Mucosa of rectum (tissue), 2 donors: ENCODE measurements around the gene MMAB.

Experiments used
- H3K27ac ChIP-seq, 2 donors: one replicate each; pipeline ENCODE4 v1.7.0; 2013; ENCODE audit warnings: inconsistent platforms in 2 of 2, low read depth in 2 of 2, low read length in 2 of 2
- H3K27me3 ChIP-seq, 2 donors: one replicate each; pipeline ENCODE4 v1.7.0; 2013; ENCODE audit warnings: low read length in 2 of 2; ENCODE audit not compliant: control insufficient read depth in 2 of 2, insufficient read depth in 2 of 2
- H3K36me3 ChIP-seq, 2 donors: one replicate each; pipeline ENCODE4 v1.7.0; 2013; ENCODE audit warnings: low read length in 2 of 2; ENCODE audit not compliant: control insufficient read depth in 2 of 2, insufficient read depth in 2 of 2
- H3K4me1 ChIP-seq, 2 donors: one replicate each; pipeline ENCODE4 v1.7.0; 2013; ENCODE audit warnings: low read length in 2 of 2, mild to moderate bottlenecking in 1 of 2; ENCODE audit not compliant: control insufficient read depth in 2 of 2, insufficient read depth in 2 of 2
- H3K4me3 ChIP-seq, 2 donors: one replicate each; pipeline ENCODE4 v1.7.0; 2013; ENCODE audit warnings: low read length in 2 of 2
- H3K9ac ChIP-seq, 2 donors: one replicate each; pipeline ENCODE4 v1.7.0; 2013; ENCODE audit warnings: low read length in 2 of 2, low read depth in 1 of 2, mild to moderate bottlenecking in 1 of 2
- H3K9me3 ChIP-seq, 2 donors: one replicate each; pipeline ENCODE4 v1.7.0; 2013; ENCODE audit warnings: low read length in 2 of 2; ENCODE audit not compliant: control insufficient read depth in 2 of 2
- donor health status: healthy.
- donor health status: Normal muscosa, but diverticular disease.

The MMAB gene

GRCh38 chr12:109587921-109588320 lies 14.6 kb upstream of the MMAB start:
- Histone ChIP-seq H3K27ac (no peak overlapping the region), H3K4me1 (no peaks in the 10 kb centered on the region), H3K27me3 (no peaks in the 10 kb centered on the region), H3K36me3 (peaks cover 12 to 29% of the 10 kb centered on the region in 2 donors), H3K9me3 (no peaks in the 10 kb centered on the region), H3K4me3 (no peak overlapping the region), H3K9ac (no peak overlapping the region)

GRCh38 chr12:109586385-109587296 lies 13.3 kb upstream of the MMAB start:
- no peaks in the 10 kb centered on the region for H3K27me3 ChIP-seq
- no peaks in the 10 kb centered on the region for H3K4me1 ChIP-seq
- no peak overlapping the region for H3K9ac ChIP-seq
- no peak overlapping the region for H3K4me3 ChIP-seq
- no peaks in the 10 kb centered on the region for H3K9me3 ChIP-seq
- peaks cover 17 to 28% of the 10 kb centered on the region in 2 donors for H3K36me3 ChIP-seq
- H3K27ac ChIP-seq = no peak overlapping the region

GRCh38 chr12:109583733-109584132 lies 10.4 kb upstream of the MMAB start:
- no peak overlapping the region for H3K4me3 ChIP-seq
- no peak overlapping the region for H3K9ac ChIP-seq
- peaks cover 38 to 46% of the 10 kb centered on the region in 2 donors for H3K36me3 ChIP-seq
- H3K27ac ChIP-seq = no peak overlapping the region
- H3K9me3 ChIP-seq = no peaks in the 10 kb centered on the region
- no peaks in the 10 kb centered on the region for H3K27me3 ChIP-seq
- no peaks in the 10 kb centered on the region for H3K4me1 ChIP-seq

- Histone ChIP-seq H3K4me3 (no peak overlapping the region), H3K27me3 (no peaks in the 10 kb centered on the region), H3K4me1 (no peaks in the 10 kb centered on the region), H3K9me3 (no peaks in the 10 kb centered on the region), H3K36me3 (peaks cover 43 to 55% of the 10 kb centered on the region in 2 donors), H3K27ac (no peak overlapping the region), H3K9ac (no peak overlapping the region)
Observed at GRCh38 chr12:109582636-109583035, 9.3 kb upstream of the MMAB start.

- Histone ChIP-seq H3K27me3 (no peaks in the 10 kb centered on the region), H3K9me3 (no peaks in the 10 kb centered on the region), H3K4me3 (no peak overlapping the region), H3K27ac (no peak overlapping the region), H3K4me1 (no peaks in the 10 kb centered on the region), H3K36me3 (peaks cover 46 to 56% of the 10 kb centered on the region in 2 donors), H3K9ac (no peak overlapping the region)
Observed at GRCh38 chr12:109581856-109582255, 8.6 kb upstream of the MMAB start.

GRCh38 chr12:109581334-109581691 lies 8.0 kb upstream of the MMAB start:
- no peak overlapping the region for H3K27ac ChIP-seq
- no peaks in the 10 kb centered on the region for H3K4me1 ChIP-seq
- no peak overlapping the region for H3K9ac ChIP-seq
- H3K9me3 ChIP-seq = no peaks in the 10 kb centered on the region
- H3K36me3 ChIP-seq = peaks cover 42 to 53% of the 10 kb centered on the region in 2 donors
- no peak overlapping the region for H3K4me3 ChIP-seq
- H3K27me3 ChIP-seq = no peaks in the 10 kb centered on the region

- Histone ChIP-seq H3K27me3 (no peaks in the 10 kb centered on the region), H3K9me3 (no peaks in the 10 kb centered on the region), H3K4me1 (no peaks in the 10 kb centered on the region), H3K36me3 (peaks cover 42 to 56% of the 10 kb centered on the region in 2 donors), H3K9ac (no peak overlapping the region), H3K27ac (no peak overlapping the region), H3K4me3 (no peak overlapping the region)
Observed at GRCh38 chr12:109580684-109581333, 7.5 kb upstream of the MMAB start.

GRCh38 chr12:109580272-109580671 lies 7.0 kb upstream of the MMAB start:
- no peaks in the 10 kb centered on the region for H3K9me3 ChIP-seq
- no peak overlapping the region for H3K9ac ChIP-seq
- H3K36me3 ChIP-seq = peaks cover 42 to 59% of the 10 kb centered on the region in 2 donors
- H3K27ac ChIP-seq = no peak overlapping the region
- H3K27me3 ChIP-seq = no peaks in the 10 kb centered on the region
- no peaks in the 10 kb centered on the region for H3K4me1 ChIP-seq
- H3K4me3 ChIP-seq = no peak overlapping the region

GRCh38 chr12:109579639-109580038 lies 6.3 kb upstream of the MMAB start:
- Histone ChIP-seq H3K9ac (no peak overlapping the region), H3K27me3 (no peaks in the 10 kb centered on the region), H3K9me3 (no peaks in the 10 kb centered on the region), H3K4me3 (no peak overlapping the region), H3K4me1 (peaks cover 0 to 2% of the 10 kb centered on the region in 2 donors), H3K36me3 (peaks cover 37 to 55% of the 10 kb centered on the region in 2 donors), H3K27ac (no peak overlapping the region)

- Histone ChIP-seq H3K36me3 (peaks cover 36 to 47% of the 10 kb centered on the region in 2 donors), H3K9me3 (no peaks in the 10 kb centered on the region), H3K9ac (no peak overlapping the region), H3K27me3 (no peaks in the 10 kb centered on the region), H3K4me3 (no peak overlapping the region), H3K27ac (no peak overlapping the region), H3K4me1 (peaks cover 6% of the 10 kb centered on the region in 2 donors)
Observed at GRCh38 chr12:109578330-109578927, 5.1 kb upstream of the MMAB start.
